Dendritic cell treated with granulocyte-macrophage colony-stimulating factor and Interleukin-4, amounts not matched to agents 40 ng/mL and 50 ng/mL, for 4 days (primary cell): Measurements from ENCODE around the gene GOLGB1.
"Not testable (repeated sequence)": the region's sequence is repeated elsewhere in the genome, so short reads cannot be mapped to it uniquely, and the experiment has no call there.

Experiments used
- H3K27ac Mint-ChIP-seq: one replicate; pipeline ENCODE4 v1.8.0; 2022; ENCODE audit warnings: mild to moderate bottlenecking, mixed read lengths
- H3K27me3 Mint-ChIP-seq: one replicate; pipeline ENCODE4 v1.8.0; 2022; ENCODE audit warnings: mild to moderate bottlenecking, mixed read lengths
- H3K36me3 Mint-ChIP-seq: one replicate; pipeline ENCODE4 v1.8.0; 2022; ENCODE audit warnings: low read depth, mixed read lengths
- H3K4me1 Mint-ChIP-seq: one replicate; pipeline ENCODE4 v1.8.0; 2022; ENCODE audit warnings: low read depth, mixed read lengths
- H3K4me3 Mint-ChIP-seq: one replicate; pipeline ENCODE4 v1.8.0; 2022; ENCODE audit warnings: mild to moderate bottlenecking, moderate library complexity, mixed read lengths
- H3K9me3 Mint-ChIP-seq: one replicate; pipeline ENCODE4 v1.8.0; 2022; ENCODE audit warnings: mixed read lengths
- intact Hi-C: fragments of 100-400 bp; cut with micrococcal nuclease; formaldehyde crosslinking; loops from one replicate; pipeline ENCODE4 v1.15.0; 2022

GOLGB1 gene

DNA sequence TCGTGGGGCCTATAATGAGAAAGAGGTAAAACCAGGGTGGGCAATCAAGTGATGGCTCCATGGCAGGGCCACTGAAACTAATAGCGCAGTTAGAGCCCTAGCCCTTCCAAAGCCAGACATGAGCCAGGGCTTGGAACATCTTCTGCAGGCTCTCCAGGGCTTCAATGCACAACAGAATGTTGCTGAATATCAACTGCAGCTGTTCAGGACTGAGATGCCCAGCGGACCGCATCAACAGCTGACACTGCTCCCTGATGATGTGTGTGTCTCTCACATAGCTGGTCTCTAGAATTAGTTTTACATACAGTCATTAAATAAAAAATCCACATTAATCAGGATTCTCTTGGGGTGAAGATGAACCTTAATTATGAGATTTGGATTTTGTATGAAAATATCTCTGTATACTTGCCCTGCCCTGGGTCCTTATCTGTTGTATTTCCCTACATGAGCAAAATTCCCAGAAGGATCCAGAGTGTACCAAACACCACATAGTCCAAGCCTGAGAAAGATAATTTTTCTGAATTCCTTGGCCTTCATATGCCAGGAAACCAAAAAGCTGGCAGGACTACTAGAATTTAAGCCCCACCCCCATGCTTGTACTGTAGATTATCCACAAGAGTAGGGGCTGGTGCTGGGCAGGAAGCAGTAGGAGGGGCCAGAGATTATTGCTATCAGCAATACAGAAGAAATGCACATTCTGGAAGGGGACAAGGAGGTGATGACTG lies 7.7 kb upstream of the GOLGB1 start:
- peaks cover 4% of the 10 kb centered on the region for H3K27me3 Mint-ChIP-seq
- H3K27ac Mint-ChIP-seq = no peak overlapping the region
- H3K9me3 Mint-ChIP-seq = no peaks in the 10 kb centered on the region
- H3K4me1 Mint-ChIP-seq = no peaks in the 10 kb centered on the region
- intact Hi-C loops = no loop called here
- H3K4me3 Mint-ChIP-seq = no peak overlapping the region
- no peaks in the 10 kb centered on the region for H3K36me3 Mint-ChIP-seq

DNA sequence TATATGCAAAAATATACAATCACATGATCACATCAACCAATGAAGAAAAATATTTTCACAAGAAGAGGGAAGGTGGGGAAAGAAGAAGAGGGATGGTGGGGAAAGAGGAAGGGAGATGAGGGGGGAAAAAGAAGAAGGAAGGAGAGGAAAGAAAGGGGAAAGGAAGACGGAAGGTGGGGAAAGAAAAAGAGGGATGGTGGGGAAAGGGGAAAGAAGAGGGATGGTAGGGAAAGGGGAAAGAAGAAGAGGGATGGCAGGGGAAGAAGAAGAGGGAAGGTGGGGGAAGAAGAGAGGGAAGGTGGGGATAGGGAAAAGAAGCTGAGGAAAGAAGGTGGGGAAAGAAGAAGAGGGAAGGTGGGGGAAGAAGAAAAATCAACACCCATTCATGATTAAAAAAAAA lies 3.2 kb upstream of the GOLGB1 start:
- Mint-ChIP-seq H3K9me3 (no peaks in the 10 kb centered on the region), H3K4me3 (no peak overlapping the region), H3K36me3 (no peaks in the 10 kb centered on the region), H3K4me1 (peaks cover 7% of the 10 kb centered on the region), H3K27ac (no peak overlapping the region), H3K27me3 (peaks cover 10% of the 10 kb centered on the region)
- intact Hi-C loops = no loop called here

DNA sequence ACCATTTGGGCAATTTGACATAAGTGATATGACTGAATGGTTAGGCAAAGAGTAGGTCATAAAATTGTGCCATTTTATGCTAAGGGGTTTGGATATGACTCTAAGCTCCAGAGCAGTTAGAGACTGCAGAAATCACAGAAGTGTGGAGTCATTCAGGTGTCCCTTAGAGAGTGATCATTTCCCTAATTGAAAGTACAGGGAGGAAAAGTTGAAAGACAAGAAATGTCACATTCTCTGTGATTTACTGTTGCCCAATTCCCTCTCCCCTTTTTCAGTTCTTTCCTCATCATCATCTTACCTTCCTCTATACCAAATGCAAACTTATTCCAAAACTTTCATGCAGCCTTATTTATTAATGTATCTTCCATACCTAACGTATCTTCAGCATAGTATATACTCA lies 2.7 kb upstream of the GOLGB1 start:
- H3K9me3 Mint-ChIP-seq = no peaks in the 10 kb centered on the region
- H3K27me3 Mint-ChIP-seq = peaks cover 10% of the 10 kb centered on the region
- H3K4me1 Mint-ChIP-seq = peaks cover 7% of the 10 kb centered on the region
- no peak overlapping the region for H3K27ac Mint-ChIP-seq
- H3K4me3 Mint-ChIP-seq = no peak overlapping the region
- intact Hi-C loops = no loop called here
- no peaks in the 10 kb centered on the region for H3K36me3 Mint-ChIP-seq

DNA sequence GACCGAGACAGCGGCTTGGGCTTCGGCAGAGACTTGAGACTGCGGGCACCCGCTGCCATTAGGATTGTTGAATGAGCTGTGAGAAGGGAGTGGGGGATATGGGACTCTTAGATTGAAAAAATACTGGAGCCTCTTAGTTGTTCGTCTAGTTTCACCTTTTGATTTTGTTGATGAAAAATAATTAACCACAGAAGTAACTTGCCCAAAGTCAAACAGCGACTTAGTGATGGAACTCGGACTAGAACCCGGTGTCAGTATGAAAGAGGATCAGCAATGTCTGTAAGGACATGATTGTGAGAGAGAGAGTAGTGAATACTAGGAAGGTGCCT lies 510 bp upstream of the GOLGB1 start:
- Mint-ChIP-seq H3K9me3 (no peaks in the 10 kb centered on the region), H3K27ac (no peak overlapping the region), H3K36me3 (no peaks in the 10 kb centered on the region), H3K27me3 (peaks cover 10% of the 10 kb centered on the region), H3K4me3 (no peak overlapping the region), H3K4me1 (peaks cover 7% of the 10 kb centered on the region)
- intact Hi-C loops = no loop called here

DNA sequence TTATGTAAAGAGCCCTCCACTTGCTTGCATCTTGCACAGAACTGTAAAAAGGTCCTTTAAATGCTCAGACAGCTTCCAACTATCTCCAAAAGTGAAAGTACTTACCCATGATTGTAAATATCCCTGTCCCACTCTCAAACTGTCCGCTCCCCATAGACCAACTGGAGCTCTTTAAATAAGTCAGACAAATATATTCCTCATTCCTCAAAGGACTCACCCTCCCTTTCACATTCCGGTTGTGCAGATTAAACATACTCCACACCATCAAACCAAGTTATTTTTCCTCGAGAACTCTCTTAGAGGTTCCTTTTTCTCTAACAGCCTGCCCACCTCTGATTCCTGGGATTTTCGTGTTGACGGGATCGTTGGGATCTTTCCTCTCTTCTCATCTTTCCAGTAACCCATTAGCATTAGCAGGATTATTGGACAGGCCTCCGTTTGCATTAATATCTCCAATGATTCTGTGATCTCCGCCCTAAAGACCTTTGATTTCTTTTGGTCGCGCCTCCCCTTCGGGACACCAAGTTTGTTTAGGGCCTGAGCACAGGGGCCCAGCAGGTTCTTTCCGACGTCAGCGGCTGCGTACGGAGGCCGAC lies 763 bp downstream of the GOLGB1 start:
- Mint-ChIP-seq H3K36me3 (no peaks in the 10 kb centered on the region), H3K27me3 (peaks cover 10% of the 10 kb centered on the region)

DNA sequence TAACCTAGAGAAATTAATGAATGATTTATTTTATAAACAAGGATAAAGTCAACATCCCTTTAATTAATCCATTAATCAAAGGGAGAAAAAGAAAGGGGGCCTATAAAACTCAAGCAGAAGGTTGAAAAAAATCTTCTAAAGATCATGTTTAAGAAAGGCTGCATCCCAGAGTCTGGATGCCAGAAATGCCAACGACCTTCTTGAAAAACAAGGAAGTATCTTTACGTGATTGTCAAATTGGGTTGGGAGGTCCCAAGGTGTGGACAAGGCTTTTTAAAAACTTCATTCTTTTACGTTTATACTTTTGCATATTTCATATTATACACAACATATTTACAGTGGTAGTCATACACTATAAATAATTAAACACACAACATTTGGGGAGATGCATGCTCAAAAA lies 1.6 kb downstream of the GOLGB1 start:
- Mint-ChIP-seq H3K36me3 (peaks cover 5% of the 10 kb centered on the region), H3K27me3 (peaks cover 10% of the 10 kb centered on the region), H3K4me3 (no peak overlapping the region), H3K27ac (no peak overlapping the region), H3K4me1 (peaks cover 7% of the 10 kb centered on the region), H3K9me3 (no peaks in the 10 kb centered on the region)
- intact Hi-C loops = loop anchor here (2.0 to 10.0 kb wide), 3 partner anchors 87 to 249 kb away; partner anchors contain the start of genes HCLS1 and POLQ

More for the DNA sequence above, 763 bp downstream of the GOLGB1 start:
- H3K4me1 Mint-ChIP-seq = peaks cover 7% of the 10 kb centered on the region
- H3K9me3 Mint-ChIP-seq = no peaks in the 10 kb centered on the region
- H3K4me3 Mint-ChIP-seq = no peak overlapping the region
- H3K27ac Mint-ChIP-seq = no peak overlapping the region
- intact Hi-C loops = loop anchor here (2.0 to 10.0 kb wide), 3 partner anchors 88 to 249 kb away; partner anchors contain the start of genes HCLS1 and POLQ

DNA sequence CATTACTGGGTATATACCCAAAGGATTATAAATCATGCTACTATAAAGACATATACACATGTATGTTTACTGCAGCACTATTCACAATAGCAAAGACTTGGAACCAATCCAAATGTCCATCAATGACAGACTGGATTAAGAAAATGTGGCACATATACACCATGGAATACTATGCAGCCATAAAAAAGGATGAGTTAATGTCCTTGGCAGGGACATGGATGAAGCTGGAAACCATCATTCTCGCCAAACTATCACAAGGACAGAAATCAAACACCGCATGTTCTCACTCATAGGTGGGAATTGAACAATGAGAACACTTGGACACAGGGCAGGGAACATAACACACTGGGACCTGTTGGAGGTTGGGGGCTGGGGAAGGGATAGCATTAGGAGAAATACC lies 6.4 kb downstream of the GOLGB1 start:
- not testable (repeated sequence) for H3K9me3 Mint-ChIP-seq, H3K27ac Mint-ChIP-seq, H3K27me3 Mint-ChIP-seq, H3K4me3 Mint-ChIP-seq, H3K4me1 Mint-ChIP-seq
- intact Hi-C loops = loop anchor here (10.0 kb wide), 1 partner anchor 198 kb away; the partner anchor contains the start of gene POLQ
- H3K36me3 Mint-ChIP-seq = peaks cover 19% of the 10 kb centered on the region

DNA sequence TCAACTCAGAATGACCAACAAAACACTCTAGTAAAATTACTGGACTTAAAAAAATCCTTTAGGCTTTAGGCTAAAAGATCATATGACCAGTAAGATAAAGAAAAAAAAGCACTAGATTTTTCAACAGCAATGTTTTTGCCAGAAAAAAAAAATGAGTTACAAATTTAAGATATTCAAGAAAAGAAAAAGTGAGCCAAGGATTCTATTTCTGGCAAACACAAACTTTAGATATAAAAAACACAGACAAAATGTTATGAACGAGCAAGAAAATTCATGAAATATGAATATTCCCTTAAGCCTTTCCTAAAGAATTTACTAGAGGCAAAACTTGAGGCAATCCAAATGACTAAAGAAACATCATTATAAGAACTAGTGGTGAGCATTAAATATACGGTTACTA lies 8.6 kb downstream of the GOLGB1 start:
- H3K27me3 Mint-ChIP-seq = no peaks in the 10 kb centered on the region
- intact Hi-C loops = loop anchor here (10.0 kb wide), 1 partner anchor 196 kb away; the partner anchor contains the start of gene POLQ
- H3K36me3 Mint-ChIP-seq = peaks cover 28% of the 10 kb centered on the region
- H3K27ac Mint-ChIP-seq = no peak overlapping the region
- H3K9me3 Mint-ChIP-seq = no peaks in the 10 kb centered on the region
- peaks cover 5% of the 10 kb centered on the region for H3K4me1 Mint-ChIP-seq
- H3K4me3 Mint-ChIP-seq = no peak overlapping the region

DNA sequence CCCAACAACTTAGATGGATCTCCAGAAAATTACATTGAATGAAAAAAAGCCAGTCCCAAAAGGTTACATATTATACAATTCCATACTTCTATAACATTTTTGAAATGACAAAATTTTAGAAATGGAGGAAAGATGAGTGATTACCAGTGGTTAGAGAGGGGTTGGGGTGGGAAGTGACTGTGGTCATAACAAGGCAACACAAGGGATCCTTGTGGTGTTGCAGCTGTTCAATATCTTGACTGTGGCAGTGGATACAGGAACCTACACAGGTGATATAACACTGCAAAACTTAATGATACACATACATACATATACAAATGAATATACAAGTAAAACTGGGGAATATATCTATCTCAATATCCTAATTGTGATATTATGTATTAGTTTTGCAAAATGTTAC lies 9.6 kb downstream of the GOLGB1 start:
- Mint-ChIP-seq H3K9me3 (no peaks in the 10 kb centered on the region), H3K27ac (no peak overlapping the region), H3K36me3 (peaks cover 28% of the 10 kb centered on the region), H3K4me3 (no peak overlapping the region), H3K4me1 (peaks cover 5% of the 10 kb centered on the region), H3K27me3 (no peaks in the 10 kb centered on the region)
- intact Hi-C loops = loop anchor here (5.0 to 10.0 kb wide), 2 partner anchors 92 to 195 kb away; partner anchors contain the start of gene POLQ

DNA sequence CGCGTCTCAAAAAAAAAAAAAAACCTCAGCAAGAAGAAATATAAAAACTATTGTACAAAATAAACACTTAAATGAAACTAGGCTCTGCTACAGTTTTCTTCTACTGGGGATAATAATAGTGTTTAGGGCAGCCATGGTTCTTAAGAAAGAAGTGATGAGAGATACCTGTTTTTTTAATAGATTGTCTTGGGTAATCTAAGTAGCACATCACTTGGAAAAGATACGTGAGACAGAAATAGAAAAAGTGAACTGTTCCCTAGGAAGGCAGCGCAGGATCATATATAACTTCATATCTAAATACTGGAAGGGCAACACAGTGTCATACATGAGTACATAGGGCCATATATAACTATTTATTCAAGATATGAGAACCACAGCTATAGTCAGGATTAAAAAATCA lies 11.9 kb downstream of the GOLGB1 start:
- Mint-ChIP-seq H3K27ac (no peak overlapping the region), H3K4me1 (peaks cover 5% of the 10 kb centered on the region), H3K9me3 (no peaks in the 10 kb centered on the region), H3K36me3 (peaks cover 22% of the 10 kb centered on the region), H3K27me3 (no peaks in the 10 kb centered on the region), H3K4me3 (no peak overlapping the region)
- intact Hi-C loops = loop anchor here (5.0 kb wide), 1 partner anchor 95 kb away; no protein-coding TSS in a partner anchor

DNA sequence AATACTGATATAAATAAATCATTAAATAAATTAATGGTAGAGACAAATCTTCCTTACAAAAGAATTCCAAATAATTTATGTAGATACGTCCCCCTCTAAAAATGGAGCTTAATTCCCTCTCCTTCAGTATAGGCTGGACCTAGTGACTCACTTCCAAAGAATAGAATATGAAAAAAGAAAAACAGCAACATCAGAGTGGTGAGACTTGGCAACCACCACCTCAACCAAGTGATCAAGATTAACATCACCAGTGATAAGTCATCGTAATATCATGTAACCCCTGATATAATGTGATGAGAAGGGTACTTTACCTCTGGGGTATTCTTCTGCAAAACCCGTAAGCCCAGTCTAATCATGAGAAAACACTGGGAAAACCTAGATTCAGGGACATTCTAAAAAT lies 13.4 kb downstream of the GOLGB1 start:
- no peaks in the 10 kb centered on the region for H3K9me3 Mint-ChIP-seq
- no peaks in the 10 kb centered on the region for H3K27me3 Mint-ChIP-seq
- H3K27ac Mint-ChIP-seq = no peak overlapping the region
- peaks cover 5% of the 10 kb centered on the region for H3K4me1 Mint-ChIP-seq
- peaks cover 28% of the 10 kb centered on the region for H3K36me3 Mint-ChIP-seq
- no peak overlapping the region for H3K4me3 Mint-ChIP-seq
- intact Hi-C loops = loop anchor here (5.0 kb wide), 1 partner anchor 96 kb away; no protein-coding TSS in a partner anchor

DNA sequence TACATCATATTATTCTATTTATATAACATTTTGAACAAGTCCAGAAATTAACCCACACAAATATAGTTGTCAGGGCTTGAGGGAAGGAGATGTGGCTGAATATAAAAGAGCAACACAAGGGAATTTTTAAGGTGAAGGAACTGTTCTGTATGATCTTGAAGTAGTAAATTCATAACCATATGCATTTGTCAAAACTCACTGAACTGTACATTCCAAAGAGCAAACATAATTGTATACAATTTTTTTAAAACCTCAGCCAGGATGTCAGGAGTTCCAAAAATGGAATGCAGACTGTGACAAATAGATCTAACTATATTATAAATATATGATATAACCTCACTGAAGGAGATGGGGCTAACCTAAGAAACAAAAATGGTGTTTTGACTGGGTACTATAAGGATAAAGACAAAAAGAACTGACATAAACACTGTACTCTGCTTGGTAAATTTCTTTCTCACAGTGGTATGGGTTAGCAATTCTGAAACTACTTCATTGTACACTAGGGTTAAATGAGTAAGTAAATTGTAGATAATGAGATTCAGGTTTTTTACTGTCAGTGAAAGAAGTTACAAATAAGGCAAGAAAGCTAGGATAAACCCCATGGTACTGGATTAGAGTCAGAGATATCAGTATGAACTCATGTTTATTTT lies 14.4 kb downstream of the GOLGB1 start:
- Mint-ChIP-seq H3K36me3 (peaks cover 35% of the 10 kb centered on the region), H3K27ac (no peak overlapping the region), H3K4me3 (no peak overlapping the region), H3K4me1 (peaks cover 5% of the 10 kb centered on the region), H3K9me3 (no peaks in the 10 kb centered on the region), H3K27me3 (no peaks in the 10 kb centered on the region)
- intact Hi-C loops = loop anchor here (5.0 kb wide), 1 partner anchor 97 kb away; no protein-coding TSS in a partner anchor

DNA sequence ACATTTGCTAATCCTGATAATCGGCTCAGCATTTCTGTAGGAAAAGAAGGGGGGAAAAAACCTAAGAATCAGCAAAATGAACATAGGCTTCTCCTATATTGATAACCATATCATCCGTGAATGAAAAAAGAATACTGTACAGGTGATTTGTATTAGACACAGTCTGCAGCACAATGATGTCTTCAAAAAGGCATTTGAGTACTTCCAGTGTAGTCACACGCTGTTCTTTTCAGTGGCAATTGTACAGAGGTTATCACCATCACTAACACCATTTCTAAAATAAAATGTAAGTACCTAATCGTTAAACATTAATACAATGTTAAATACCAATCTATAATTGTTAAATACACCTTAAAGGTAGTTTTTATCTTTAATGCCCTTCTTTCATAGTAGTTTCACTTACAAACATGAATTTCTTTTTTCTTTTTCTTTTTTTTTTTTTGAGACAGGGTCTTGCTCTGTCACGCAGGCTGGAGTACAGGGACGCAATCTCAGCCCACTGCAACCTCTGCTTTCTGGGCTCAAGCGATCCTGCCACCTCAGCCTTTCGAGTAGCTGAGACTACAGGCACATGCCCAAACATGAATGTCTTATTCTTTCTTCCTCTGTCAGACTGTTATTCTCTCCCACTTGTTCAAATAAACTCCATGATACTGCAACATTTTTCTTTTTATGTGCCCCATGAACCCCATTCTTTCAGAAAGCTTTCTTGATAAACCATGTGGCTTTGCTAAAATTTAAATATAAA lies 18.4 kb downstream of the GOLGB1 start:
- Mint-ChIP-seq H3K27me3 (no peaks in the 10 kb centered on the region), H3K36me3 (peaks cover 51% of the 10 kb centered on the region), H3K4me3 (no peak overlapping the region), H3K9me3 (no peaks in the 10 kb centered on the region), H3K4me1 (no peaks in the 10 kb centered on the region), H3K27ac (no peak overlapping the region)
- intact Hi-C loops = no loop called here
